Measurements from ENCODE around the gene UNKL.

The UNKL gene

DNA sequence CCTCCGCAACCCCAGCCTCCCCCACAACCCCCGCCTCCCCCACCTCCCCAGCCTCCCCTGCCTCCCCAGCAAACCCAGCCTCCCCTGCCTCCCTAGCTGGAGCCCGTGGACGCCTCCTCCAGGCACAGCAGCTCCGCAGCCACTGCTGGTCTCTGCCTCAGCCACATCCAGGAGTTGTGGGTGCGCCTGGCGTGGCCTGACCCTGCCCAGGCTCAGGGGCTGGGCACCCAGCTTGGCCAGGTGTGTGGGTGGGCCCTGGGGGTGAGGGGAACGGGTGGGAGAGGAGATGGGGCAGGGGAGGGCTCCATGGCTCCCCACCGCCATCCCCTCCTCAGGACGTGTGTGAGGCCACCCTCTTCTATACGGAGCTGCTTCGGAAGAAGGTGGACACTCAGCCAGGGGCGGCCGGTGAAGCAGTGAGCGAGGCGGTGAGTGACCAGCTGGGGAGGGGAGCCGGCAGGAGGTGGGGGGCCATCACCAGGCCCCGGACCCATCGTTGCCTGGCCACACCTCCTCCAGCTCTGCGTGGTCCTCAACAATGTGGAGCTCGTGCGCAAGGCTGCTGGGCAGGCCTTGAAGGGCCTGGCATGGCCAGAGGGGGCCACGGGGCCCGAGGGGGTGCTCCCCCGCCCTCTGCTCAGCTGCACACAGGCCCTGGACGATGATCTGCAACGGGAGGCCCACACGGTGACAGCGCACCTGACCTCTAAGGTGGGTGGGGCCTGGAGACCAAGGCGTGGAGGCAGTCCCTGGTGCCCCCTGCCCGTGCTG lies 68.7 kb downstream of the UNKL start:
- H3K9me3 Mint-ChIP-seq: no peaks in the 10 kb centered on the region
- no peaks in the 10 kb centered on the region for H3K36me3 Mint-ChIP-seq
- H3K27ac Mint-ChIP-seq: no peak overlapping the region
- DNase-seq: no peak
- CTCF ChIA-PET: interaction anchor here (0.9 kb wide), 1 partner anchor 8 kb away, joined by 4 read pairs; no protein-coding TSS in a partner anchor
- H3K4me3 Mint-ChIP-seq: no peak overlapping the region
- peaks cover 15% of the 10 kb centered on the region for H3K27me3 Mint-ChIP-seq
- H3K4me1 Mint-ChIP-seq: peaks cover 26% of the 10 kb centered on the region

GRCh38 chr16:1345087-1345486 lies 69.4 kb downstream of the UNKL start:
- CTCF ChIA-PET: no interaction called here
- peaks cover 15% of the 10 kb centered on the region for H3K27me3 Mint-ChIP-seq
- no peaks in the 10 kb centered on the region for H3K36me3 Mint-ChIP-seq
- no peak for DNase-seq
- no peaks in the 10 kb centered on the region for H3K9me3 Mint-ChIP-seq
- no peak overlapping the region for H3K27ac Mint-ChIP-seq
- no peak overlapping the region for H3K4me3 Mint-ChIP-seq
- H3K4me1 Mint-ChIP-seq: peaks cover 21% of the 10 kb centered on the region

DNA sequence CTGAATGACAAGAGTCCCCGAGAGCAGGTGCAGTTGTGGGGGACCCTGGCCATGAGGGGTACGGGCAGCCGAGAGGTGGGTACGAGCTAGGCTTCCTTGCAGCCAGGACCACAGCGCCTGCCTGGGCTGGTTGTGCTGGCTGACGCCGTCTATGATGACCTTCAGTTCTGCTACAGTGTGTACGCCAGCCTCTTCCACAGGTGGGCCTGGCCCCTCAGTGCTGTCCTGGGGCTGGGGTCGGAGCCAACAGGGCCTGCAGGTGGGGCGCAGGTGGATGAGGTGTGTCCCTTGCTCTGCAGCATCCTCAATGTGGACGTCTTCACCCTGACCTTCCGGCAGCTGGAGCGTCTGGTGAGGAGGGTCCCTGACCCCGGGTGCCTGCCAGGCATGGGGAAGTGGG lies 70.0 kb downstream of the UNKL start:
- Mint-ChIP-seq H3K4me1 (peaks cover 21% of the 10 kb centered on the region), H3K4me3 (no peak overlapping the region), H3K27ac (no peak overlapping the region), H3K27me3 (peaks cover 15% of the 10 kb centered on the region), H3K9me3 (no peaks in the 10 kb centered on the region), H3K36me3 (no peaks in the 10 kb centered on the region)
- CTCF ChIA-PET: no interaction called here
- DNase-seq: no peak

GRCh38 chr16:1343428-1344242 lies 70.9 kb downstream of the UNKL start:
- CTCF ChIA-PET: interaction anchor here (1.0 to 1.1 kb wide), 2 partner anchors 13 to 22 kb away, joined by 3 read pairs; no protein-coding TSS in a partner anchor
- peak overlapping the region; percentile 68 for H3K4me3 Mint-ChIP-seq
- H3K9me3 Mint-ChIP-seq: no peaks in the 10 kb centered on the region
- no peak for DNase-seq
- peaks cover 15% of the 10 kb centered on the region for H3K27me3 Mint-ChIP-seq
- no peaks in the 10 kb centered on the region for H3K36me3 Mint-ChIP-seq
- H3K4me1 Mint-ChIP-seq: peaks cover 21% of the 10 kb centered on the region
- peak overlapping the region; percentile 4 for H3K27ac Mint-ChIP-seq

DNA sequence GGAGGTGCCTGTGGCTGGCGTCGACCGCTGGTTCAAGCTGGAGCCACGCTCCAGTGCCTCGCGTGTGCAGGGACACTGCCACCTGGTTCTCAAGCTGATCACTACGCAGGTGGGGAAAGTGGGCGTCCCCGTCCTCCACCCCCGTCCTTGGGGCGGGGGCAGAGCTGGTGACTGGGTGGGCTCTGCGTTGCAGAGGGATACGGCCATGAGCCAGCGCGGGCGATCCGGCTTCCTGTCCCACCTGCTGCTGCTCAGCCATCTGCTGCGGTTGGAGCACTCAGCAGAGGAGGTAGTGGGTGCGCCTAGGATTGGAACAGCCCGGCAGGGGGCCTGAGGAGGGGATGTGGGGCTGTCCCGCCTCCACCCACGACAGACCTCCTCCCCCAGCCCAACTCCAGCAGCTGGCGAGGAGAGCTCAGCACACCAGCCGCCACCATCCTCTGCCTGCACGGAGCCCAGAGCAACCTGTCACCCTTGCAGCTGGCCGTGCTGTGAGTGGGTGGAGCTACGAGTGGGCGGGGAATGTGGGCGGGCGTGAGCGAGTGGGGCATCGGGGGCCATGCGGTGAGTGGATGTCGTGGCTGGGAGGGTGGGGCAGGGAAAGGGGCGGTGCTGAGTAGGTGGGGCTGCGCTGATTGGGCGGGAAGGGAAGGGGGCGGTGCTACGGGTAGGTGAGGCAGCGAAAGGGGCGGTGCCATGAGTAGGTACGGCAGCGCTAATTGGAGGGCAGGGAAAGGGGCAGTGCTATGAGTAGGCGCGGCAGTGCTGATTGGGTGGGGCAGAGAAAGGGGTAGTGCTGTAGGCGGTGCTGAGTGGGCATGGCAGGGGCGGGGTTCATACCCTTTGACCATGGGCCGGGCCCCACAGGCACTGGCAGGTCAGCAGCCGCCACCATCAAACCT lies 71.7 kb downstream of the UNKL start:
- Mint-ChIP-seq H3K27me3 (peaks cover 20% of the 10 kb centered on the region), H3K9me3 (no peaks in the 10 kb centered on the region), H3K27ac (peak overlapping the region; percentile 11), H3K36me3 (no peaks in the 10 kb centered on the region), H3K4me1 (peaks cover 21% of the 10 kb centered on the region), H3K4me3 (peak overlapping the region; percentile 68)
- peak; percentile 98 for DNase-seq
- CTCF ChIA-PET: interaction anchor here (1.0 to 1.3 kb wide), 3 partner anchors 12 to 42 kb away, joined by 3 to 5 read pairs (median 3); no protein-coding TSS in a partner anchor

GRCh38 chr16:1341495-1342420 lies 72.7 kb downstream of the UNKL start:
- H3K27ac Mint-ChIP-seq: no peak overlapping the region

GRCh38 chr16:1340730-1341494 lies 73.6 kb downstream of the UNKL start:
- DNase-seq: no peak
- no peak overlapping the region for H3K27ac Mint-ChIP-seq
- peaks cover 21% of the 10 kb centered on the region for H3K4me1 Mint-ChIP-seq
- no peaks in the 10 kb centered on the region for H3K9me3 Mint-ChIP-seq
- peaks cover 38% of the 10 kb centered on the region for H3K27me3 Mint-ChIP-seq
- CTCF ChIA-PET: no interaction called here
- H3K4me3 Mint-ChIP-seq: no peak overlapping the region
- H3K36me3 Mint-ChIP-seq: no peaks in the 10 kb centered on the region

More at GRCh38 chr16:1341495-1342420, 72.7 kb downstream of the UNKL start:
- Mint-ChIP-seq H3K27me3 (peaks cover 30% of the 10 kb centered on the region), H3K4me1 (peaks cover 21% of the 10 kb centered on the region), H3K4me3 (peak overlapping the region; percentile 68), H3K9me3 (no peaks in the 10 kb centered on the region), H3K36me3 (no peaks in the 10 kb centered on the region)
- no peak for DNase-seq
- CTCF ChIA-PET: interaction anchor here (1.3 kb wide), 1 partner anchor 41 kb away, joined by 5 read pairs; no protein-coding TSS in a partner anchor

DNA sequence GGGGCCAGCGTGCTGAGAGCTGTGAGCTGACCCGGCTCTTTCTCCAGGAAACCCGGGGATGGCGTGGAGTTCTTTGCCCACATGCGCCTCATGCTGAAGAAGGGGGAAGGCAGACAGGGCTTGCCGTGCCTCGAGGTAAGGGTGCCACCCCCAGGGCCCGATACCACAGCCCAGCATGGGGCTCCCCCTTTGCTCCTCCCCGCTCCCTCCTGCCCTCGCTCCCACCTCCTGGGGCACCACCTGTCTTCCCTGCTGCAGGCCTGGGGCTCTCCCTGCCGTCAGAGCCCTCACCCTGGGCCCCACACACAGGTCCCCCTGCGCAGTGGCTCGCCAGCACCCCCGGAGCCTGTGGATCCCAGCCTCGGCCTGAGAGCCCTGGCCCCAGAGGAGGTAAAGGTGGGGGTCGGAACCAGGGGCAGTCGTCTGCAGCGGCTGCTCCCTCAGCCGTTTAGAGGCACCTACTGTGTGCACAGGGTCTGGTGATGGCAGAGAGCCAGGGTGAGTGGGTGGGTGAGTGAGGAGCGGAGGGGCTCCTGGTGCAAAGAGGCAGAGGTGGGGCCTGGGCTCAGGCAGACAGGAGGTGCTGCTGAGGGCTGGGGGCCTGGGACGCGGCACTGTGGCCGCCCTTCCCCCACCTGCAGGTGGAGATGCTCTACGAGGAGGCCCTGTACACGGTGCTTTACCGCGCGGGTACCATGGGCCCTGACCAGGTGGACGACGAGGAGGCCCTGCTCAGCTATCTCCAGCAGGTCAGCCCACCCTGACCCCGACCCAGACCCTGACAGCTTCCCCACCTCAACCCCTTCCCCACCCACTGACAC lies 75.4 kb downstream of the UNKL start:
- CTCF ChIA-PET: interaction anchor here (1.7 kb wide), 1 partner anchor 7 kb away, joined by 4 read pairs; no protein-coding TSS in a partner anchor
- H3K4me3 Mint-ChIP-seq: no peak overlapping the region
- peaks cover 57% of the 10 kb centered on the region for H3K27me3 Mint-ChIP-seq
- no peaks in the 10 kb centered on the region for H3K36me3 Mint-ChIP-seq
- H3K4me1 Mint-ChIP-seq: peaks cover 23% of the 10 kb centered on the region
- no peak for DNase-seq
- H3K27ac Mint-ChIP-seq: no peak overlapping the region
- no peaks in the 10 kb centered on the region for H3K9me3 Mint-ChIP-seq

- CTCF ChIA-PET: interaction anchor here (0.6 to 1.7 kb wide), 2 partner anchors 8 to 715 kb away, joined by 3 to 4 read pairs; no protein-coding TSS in a partner anchor
- peak; percentile 47 for DNase-seq
- H3K4me1 Mint-ChIP-seq: peaks cover 21% of the 10 kb centered on the region
These were observed 76.3 kb downstream of the UNKL start for GRCh38 chr16:1338119-1338730.

DNA sequence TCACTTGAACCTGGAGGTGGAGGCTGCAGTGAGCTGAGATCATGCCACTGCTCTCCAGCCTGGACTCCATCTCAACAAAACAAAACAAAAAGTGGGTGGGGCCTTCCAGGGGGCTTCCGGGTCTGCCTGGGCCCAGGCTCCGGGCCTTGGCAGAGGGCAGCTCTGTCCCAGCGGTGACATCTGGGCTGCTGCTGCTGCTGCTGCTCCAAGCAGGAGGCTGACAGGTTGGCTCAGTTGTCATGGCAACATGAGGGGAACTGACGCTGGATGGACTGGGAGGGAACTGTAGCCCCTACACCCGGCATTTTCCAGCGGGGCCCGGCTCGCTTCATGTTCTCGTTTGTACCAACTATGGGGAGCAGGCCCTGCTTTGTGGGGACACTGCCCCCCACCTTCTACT lies 77.0 kb downstream of the UNKL start:
- H3K27ac Mint-ChIP-seq: no peak overlapping the region
- H3K4me3 Mint-ChIP-seq: no peak overlapping the region
- H3K4me1 Mint-ChIP-seq: peaks cover 17% of the 10 kb centered on the region
- no peaks in the 10 kb centered on the region for H3K9me3 Mint-ChIP-seq
- CTCF ChIA-PET: interaction anchor here (1.7 kb wide), 1 partner anchor 9 kb away, joined by 4 read pairs; no protein-coding TSS in a partner anchor
- H3K27me3 Mint-ChIP-seq: peaks cover 56% of the 10 kb centered on the region
- DNase-seq: no peak
- H3K36me3 Mint-ChIP-seq: no peaks in the 10 kb centered on the region

More at GRCh38 chr16:1338119-1338730, 76.3 kb downstream of the UNKL start:
- no peaks in the 10 kb centered on the region for H3K36me3 Mint-ChIP-seq
- no peaks in the 10 kb centered on the region for H3K9me3 Mint-ChIP-seq
- H3K4me3 Mint-ChIP-seq: no peak overlapping the region
- H3K27ac Mint-ChIP-seq: no peak overlapping the region
- H3K27me3 Mint-ChIP-seq: peaks cover 56% of the 10 kb centered on the region

- Mint-ChIP-seq H3K9me3 (no peaks in the 10 kb centered on the region), H3K4me1 (peaks cover 19% of the 10 kb centered on the region), H3K27ac (no peak overlapping the region), H3K36me3 (no peaks in the 10 kb centered on the region), H3K27me3 (peaks cover 61% of the 10 kb centered on the region), H3K4me3 (no peak overlapping the region)
- CTCF ChIA-PET: no interaction called here
- no peak for DNase-seq
These were observed 77.9 kb downstream of the UNKL start for GRCh38 chr16:1336619-1337018.

All from activated naive CD4-positive, alpha-beta T cell treated with anti-CD3 and anti-CD28 coated beads, Interleukin-2, amount 10 ng/mL, durations not matched to agents 7 days and 5 days (primary cell).